PC-9 (cell line): Measurements from ENCODE around the gene HMGN2. TPM values are rescaled to one million over a fixed set of nuclear protein-coding genes. Genes with fewer than 3 reads are reported as not detected.

Experiments
- BruUV-seq: library from RNA; stranded (reverse); fragments of 400-500 nt; replicated peaks from 2 replicates; lab custom pipeline; 2021; lab: Mats Ljungman, UMichigan
- CTCF ChIA-PET: fragments of 300-600 bp; sonication (Branson Sonifier 250); formaldehyde crosslinking; loops from one replicate; lab custom pipeline; 2022; ENCODE audit warnings: antibody characterized with exemption; lab: Charles Lee
- POLR2A ChIA-PET: fragments of 300-600 bp; sonication (Branson Sonifier 250); formaldehyde crosslinking; loops from one replicate; lab custom pipeline; 2022; ENCODE audit warnings: antibody characterized with exemption; ENCODE audit not compliant: unreplicated experiment; lab: Charles Lee
- DNase-seq, 2 experiments: peaks; one replicate each; pipeline versions ENCODE4 v3.0.0 to v3.0.0-alpha.2; 2015 to 2022; ENCODE audit warnings: mixed read lengths in 1 of 2
- H2AFZ ChIP-seq: fragments of 200-600 bp; sonication (generic); 2 replicates; pipeline ENCODE4 v1.8.1; 2017; ENCODE audit warnings: antibody characterized with exemption
- H3F3A ChIP-seq: fragments of 200-600 bp; sonication (generic); 2 replicates; pipeline ENCODE4 v1.8.1; 2017; ENCODE audit warnings: antibody characterized with exemption, mild to moderate bottlenecking, low read depth; ENCODE audit not compliant: insufficient read depth
- H3K27ac ChIP-seq: fragments of 200-600 bp; sonication (generic); 2 replicates; pipeline ENCODE4 v1.6.1; 2016; ENCODE audit warnings: mixed run types
- H3K27me3 ChIP-seq: fragments of 200-600 bp; sonication (generic); 2 replicates; pipeline ENCODE4 v1.6.1; 2016; ENCODE audit warnings: low read depth, mixed run types; ENCODE audit not compliant: insufficient read depth
- H3K36me3 ChIP-seq: fragments of 200-600 bp; sonication (generic); 2 replicates; pipeline ENCODE4 v1.6.1; 2016; ENCODE audit warnings: low read depth, mixed run types
- H3K4me1 ChIP-seq: fragments of 200-600 bp; sonication (generic); replicated peaks from 2 replicates; pipeline ENCODE4 v1.6.1; 2016; ENCODE audit warnings: mixed run types; ENCODE audit not compliant: insufficient read depth
- H3K4me2 ChIP-seq: fragments of 200-600 bp; sonication (generic); 2 replicates; pipeline ENCODE4 v1.6.1; 2017; ENCODE audit warnings: mixed run types
- H3K4me3 ChIP-seq: fragments of 200-600 bp; sonication (generic); 2 replicates; pipeline ENCODE4 v1.6.1; 2016; ENCODE audit warnings: mixed run types
- H3K79me2 ChIP-seq: fragments of 200-600 bp; sonication (generic); 2 replicates; pipeline ENCODE4 v1.6.1; 2017; ENCODE audit warnings: low read depth, mixed run types
- H3K9me2 ChIP-seq: fragments of 200-600 bp; sonication (generic); 2 replicates; pipeline ENCODE4 v1.8.1; 2017; ENCODE audit warnings: mild to moderate bottlenecking; ENCODE audit not compliant: insufficient read depth
- H3K9me3 ChIP-seq: fragments of 200-600 bp; sonication (generic); 2 replicates; pipeline ENCODE4 v1.8.1; 2016; ENCODE audit warnings: low read depth; ENCODE audit not compliant: insufficient read depth
- H4K20me1 ChIP-seq: fragments of 200-600 bp; sonication (generic); 2 replicates; pipeline ENCODE4 v1.8.1; 2017; ENCODE audit not compliant: insufficient read depth
- EZH2 ChIP-seq: fragments of 200-600 bp; sonication (generic); IDR thresholded peaks from 2 replicates; pipeline ENCODE4 v1.8.0; 2017; ENCODE audit warnings: antibody characterized with exemption, low read depth
- intact Hi-C: fragments of 100-400 bp; cut with micrococcal nuclease; formaldehyde crosslinking; loops from one replicate; pipeline ENCODE4 v1.10.0; 2022; ENCODE audit not compliant: unreplicated experiment
- total RNA-seq: library from RNA; stranded (reverse); gene quantifications from 2 replicates; pipeline ENCODE4 v1.2.3, GENCODE V29; 2021
- TF ChIP-seq, protein P1 (sequence below): fragments of 200-600 bp; sonication (generic); conservative IDR thresholded peaks from 2 replicates; pipeline ENCODE4 v1.6.1; 2017; ENCODE audit warnings: mixed run types, antibody characterized with exemption, mild to moderate bottlenecking, moderate library complexity

The HMGN2 gene
- total RNA-seq, 1 experiment from 2014 or later: 629 TPM

DNA sequence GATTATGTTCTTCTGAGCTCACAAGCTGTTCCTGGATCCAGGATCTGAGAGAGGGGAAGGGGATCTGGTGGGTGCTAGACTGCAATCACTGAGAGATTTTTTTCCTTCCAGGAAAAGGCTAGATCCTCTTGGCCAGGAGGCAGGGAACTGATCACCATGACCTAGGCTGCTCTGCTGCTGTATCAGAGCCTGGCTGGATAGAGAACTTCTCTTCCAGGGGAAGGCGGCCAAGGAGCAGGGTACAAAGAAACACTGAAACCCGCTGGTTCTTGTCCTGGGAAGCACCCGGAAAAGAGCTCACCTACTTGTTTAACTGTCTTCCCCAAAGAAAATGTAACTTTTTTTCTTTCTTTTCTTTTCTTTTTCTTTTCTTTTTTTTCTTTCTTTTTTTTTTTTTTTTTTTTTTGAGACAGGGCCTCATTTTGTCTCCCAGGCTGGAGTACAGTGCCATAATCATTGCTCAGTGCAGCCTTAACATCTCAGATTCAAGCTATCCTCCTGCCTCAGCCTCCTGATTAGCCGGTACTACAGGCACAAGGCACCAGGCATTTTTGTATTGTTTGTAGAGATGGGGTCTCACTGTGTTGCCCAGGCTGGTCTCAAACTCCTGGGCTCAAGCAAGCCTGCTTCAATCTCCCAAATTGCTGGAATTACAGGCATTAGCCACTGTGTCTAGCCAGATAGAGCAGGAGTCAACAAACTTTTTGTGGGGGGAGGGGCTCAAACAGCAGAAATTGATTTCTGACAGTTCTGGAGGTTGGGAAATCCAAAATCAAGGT is 44.9 kb downstream of the HMGN2 start:
- no peaks in the 10 kb centered on the region for H3F3A ChIP-seq
- no peaks in the 10 kb centered on the region for H4K20me1 ChIP-seq
- TF ChIP-seq EZH2: no peak
- TF ChIP-seq, protein P1, sequence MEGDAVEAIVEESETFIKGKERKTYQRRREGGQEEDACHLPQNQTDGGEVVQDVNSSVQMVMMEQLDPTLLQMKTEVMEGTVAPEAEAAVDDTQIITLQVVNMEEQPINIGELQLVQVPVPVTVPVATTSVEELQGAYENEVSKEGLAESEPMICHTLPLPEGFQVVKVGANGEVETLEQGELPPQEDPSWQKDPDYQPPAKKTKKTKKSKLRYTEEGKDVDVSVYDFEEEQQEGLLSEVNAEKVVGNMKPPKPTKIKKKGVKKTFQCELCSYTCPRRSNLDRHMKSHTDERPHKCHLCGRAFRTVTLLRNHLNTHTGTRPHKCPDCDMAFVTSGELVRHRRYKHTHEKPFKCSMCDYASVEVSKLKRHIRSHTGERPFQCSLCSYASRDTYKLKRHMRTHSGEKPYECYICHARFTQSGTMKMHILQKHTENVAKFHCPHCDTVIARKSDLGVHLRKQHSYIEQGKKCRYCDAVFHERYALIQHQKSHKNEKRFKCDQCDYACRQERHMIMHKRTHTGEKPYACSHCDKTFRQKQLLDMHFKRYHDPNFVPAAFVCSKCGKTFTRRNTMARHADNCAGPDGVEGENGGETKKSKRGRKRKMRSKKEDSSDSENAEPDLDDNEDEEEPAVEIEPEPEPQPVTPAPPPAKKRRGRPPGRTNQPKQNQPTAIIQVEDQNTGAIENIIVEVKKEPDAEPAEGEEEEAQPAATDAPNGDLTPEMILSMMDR: no peak
- no peaks in the 10 kb centered on the region for H3K9me3 ChIP-seq
- DNase-seq: no peak
- H3K36me3 ChIP-seq: no peaks in the 10 kb centered on the region
- no peak overlapping the region for H3K4me2 ChIP-seq
- ChIA-PET CTCF (interaction anchor here (0.6 to 0.7 kb wide), 2 partner anchors 16 to 79 kb away, joined by 3 to 10 read pairs; no protein-coding TSS in a partner anchor), POLR2A (no interaction called here)
- H3K27ac ChIP-seq: no peak overlapping the region
- no peaks in the 10 kb centered on the region for H3K27me3 ChIP-seq
- H2AFZ ChIP-seq: no peak overlapping the region
- intact Hi-C loops: no loop called here
- no peaks in the 10 kb centered on the region for H3K4me1 ChIP-seq
- H3K79me2 ChIP-seq: no peaks in the 10 kb centered on the region
- H3K4me3 ChIP-seq: no peak overlapping the region
- no TSS peak for BruUV-seq
- no peaks in the 10 kb centered on the region for H3K9me2 ChIP-seq

DNA sequence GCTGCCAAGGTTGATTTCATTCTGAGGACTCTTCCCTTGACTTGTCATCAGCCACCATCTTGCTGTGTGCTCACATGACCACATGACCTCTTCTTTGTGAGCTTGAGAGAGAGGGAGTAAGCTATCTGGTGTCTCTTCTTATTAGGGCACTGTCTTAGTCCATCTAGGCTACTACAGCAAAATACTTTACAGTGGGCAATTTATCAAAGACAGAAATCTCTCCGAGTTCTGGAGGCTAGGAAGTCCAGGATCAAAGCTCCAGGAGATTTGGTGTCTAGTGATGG is 45.5 kb downstream of the HMGN2 start:
- BruUV-seq: no TSS peak
- H3K4me3 ChIP-seq: no peak overlapping the region
- intact Hi-C loops: no loop called here
- H3F3A ChIP-seq: no peaks in the 10 kb centered on the region
- H3K27ac ChIP-seq: no peak overlapping the region
- POLR2A ChIA-PET: no interaction called here
- H3K9me3 ChIP-seq: no peaks in the 10 kb centered on the region
- H3K4me2 ChIP-seq: no peak overlapping the region
- H3K9me2 ChIP-seq: no peaks in the 10 kb centered on the region
- TF ChIP-seq, protein P1: no peak
- H3K4me1 ChIP-seq: no peaks in the 10 kb centered on the region
- no peaks in the 10 kb centered on the region for H3K27me3 ChIP-seq
- H2AFZ ChIP-seq: no peak overlapping the region
- H4K20me1 ChIP-seq: no peaks in the 10 kb centered on the region
- no peaks in the 10 kb centered on the region for H3K79me2 ChIP-seq
- no peaks in the 10 kb centered on the region for H3K36me3 ChIP-seq
- no peak for DNase-seq
- CTCF ChIA-PET: interaction anchor here (0.6 kb wide), 1 partner anchor 16 kb away, joined by 10 read pairs; no protein-coding TSS in a partner anchor

DNA sequence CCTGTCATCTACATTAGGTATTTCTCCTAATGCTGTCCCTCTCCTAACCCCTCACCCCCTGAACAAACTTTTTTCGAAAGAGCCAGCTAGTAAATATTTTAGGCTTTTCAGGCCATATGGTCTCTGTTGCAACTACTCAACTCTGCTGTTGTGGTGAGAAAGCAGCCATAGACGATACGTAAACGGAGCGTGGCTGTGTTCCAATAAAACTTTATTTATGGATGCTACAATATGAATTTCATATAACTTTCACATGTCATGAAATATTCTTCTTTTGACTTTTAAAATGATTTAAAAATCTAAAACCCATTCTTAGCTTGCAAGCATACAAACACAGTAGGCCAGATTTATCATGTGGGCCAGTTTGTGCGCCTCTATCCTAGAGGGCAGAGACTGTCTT is 46.1 kb downstream of the HMGN2 start:
- H3K9me3 ChIP-seq: no peaks in the 10 kb centered on the region
- no peak overlapping the region for H3K4me2 ChIP-seq
- H3K27ac ChIP-seq: no peak overlapping the region
- no peak overlapping the region for H3K4me3 ChIP-seq
- no peaks in the 10 kb centered on the region for H3K36me3 ChIP-seq
- no peaks in the 10 kb centered on the region for H3F3A ChIP-seq
- no TSS peak for BruUV-seq
- no peak for DNase-seq
- intact Hi-C loops: no loop called here
- H4K20me1 ChIP-seq: no peaks in the 10 kb centered on the region
- ChIA-PET CTCF (no interaction called here), POLR2A (no interaction called here)
- no peaks in the 10 kb centered on the region for H3K27me3 ChIP-seq
- no peaks in the 10 kb centered on the region for H3K4me1 ChIP-seq
- H3K79me2 ChIP-seq: no peaks in the 10 kb centered on the region
- TF ChIP-seq EZH2: no peak
- TF ChIP-seq, protein P1: no peak
- H2AFZ ChIP-seq: no peak overlapping the region
- H3K9me2 ChIP-seq: no peaks in the 10 kb centered on the region
